Measurements from ENCODE around the gene PKIB.
"Not testable (repeated sequence)": the region's sequence is repeated elsewhere in the genome, so short reads cannot be mapped to it uniquely, and the experiment has no call there.

Gene PKIB

DNA sequence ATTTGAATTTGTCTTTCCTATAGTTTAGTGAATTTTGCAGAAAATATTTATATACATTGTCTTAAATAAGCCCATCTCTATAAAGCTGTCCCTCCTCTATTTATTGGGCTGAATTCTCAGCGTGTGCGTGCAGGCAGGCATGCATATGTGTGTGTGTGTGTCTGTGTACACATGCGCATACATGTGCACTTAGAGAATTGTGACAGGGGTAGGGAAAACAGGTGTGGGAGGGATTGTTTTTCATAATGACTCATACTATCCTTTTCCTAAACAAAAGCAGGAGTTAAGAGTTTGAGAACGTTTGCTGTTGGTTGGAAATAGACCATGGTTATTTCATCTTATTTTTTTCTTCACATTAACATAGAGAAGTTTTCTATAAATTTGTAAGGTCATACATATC, 126.0 kb downstream of the PKIB start:
- in situ Hi-C loops (cut with HindIII; ENCODE audit: low sequenced_read_pairs), result no loop called here

DNA sequence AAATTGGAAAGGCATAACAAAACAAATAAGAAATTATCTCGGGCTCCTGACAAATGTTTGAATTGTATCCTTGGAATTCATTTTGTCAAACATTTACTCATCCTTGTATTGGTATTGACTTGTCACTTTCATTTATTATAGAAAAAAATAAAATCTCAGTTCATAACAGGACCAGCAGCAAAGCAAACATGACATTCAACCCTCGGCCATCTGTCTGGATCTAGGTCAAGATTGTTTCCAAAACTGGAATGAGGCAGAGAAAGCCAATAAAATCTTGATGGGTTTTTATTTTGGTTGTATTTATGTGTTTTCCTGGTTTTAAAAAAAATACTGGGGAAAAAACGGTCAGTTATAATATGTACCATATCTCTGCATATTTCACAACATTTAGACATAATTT, 126.4 kb downstream of the PKIB start:
- in situ Hi-C loops (cut with HindIII; ENCODE audit: low sequenced_read_pairs), result no loop called here

DNA sequence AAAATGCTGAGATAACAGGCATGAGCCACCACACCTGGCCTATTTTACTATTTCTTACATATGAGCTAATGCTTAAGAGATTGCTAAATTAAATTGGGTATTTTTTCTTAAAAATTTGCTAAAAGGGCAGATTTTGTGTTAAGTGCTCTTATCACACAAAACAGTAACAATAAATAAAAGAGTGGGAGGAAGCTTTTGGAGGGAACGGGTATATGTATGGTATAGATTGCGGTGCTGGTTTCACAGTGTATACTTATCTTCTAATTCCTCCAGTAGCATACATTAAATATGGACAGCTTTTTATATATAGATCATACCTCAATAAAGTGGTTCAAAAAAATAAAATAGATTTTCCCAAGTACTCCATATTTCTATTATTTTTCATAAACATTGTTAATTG, 129.9 kb downstream of the PKIB start:
- in situ Hi-C loops (cut with HindIII; ENCODE audit: low sequenced_read_pairs), result no loop called here

DNA sequence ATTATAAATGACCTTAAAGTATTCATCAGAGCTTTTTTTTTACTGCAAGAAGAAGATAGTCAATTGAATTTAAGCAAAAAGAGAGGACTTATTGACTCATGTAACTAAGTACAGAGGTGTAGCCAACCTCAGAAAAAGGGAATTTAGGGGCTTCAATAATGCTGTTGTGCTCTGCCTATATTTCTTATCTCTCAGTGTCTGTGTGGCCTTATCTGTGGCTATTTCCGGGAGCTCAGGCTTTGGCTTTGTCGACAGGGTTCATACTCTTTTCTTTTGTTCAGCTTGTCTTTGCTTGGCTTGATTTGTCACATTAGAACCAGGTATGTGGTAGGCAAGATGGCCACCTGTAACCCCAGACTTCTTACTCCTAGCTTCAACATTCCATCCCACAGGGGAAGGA, 130.7 kb downstream of the PKIB start:
- in situ Hi-C loops (cut with HindIII; ENCODE audit: low sequenced_read_pairs), result no loop called here

DNA sequence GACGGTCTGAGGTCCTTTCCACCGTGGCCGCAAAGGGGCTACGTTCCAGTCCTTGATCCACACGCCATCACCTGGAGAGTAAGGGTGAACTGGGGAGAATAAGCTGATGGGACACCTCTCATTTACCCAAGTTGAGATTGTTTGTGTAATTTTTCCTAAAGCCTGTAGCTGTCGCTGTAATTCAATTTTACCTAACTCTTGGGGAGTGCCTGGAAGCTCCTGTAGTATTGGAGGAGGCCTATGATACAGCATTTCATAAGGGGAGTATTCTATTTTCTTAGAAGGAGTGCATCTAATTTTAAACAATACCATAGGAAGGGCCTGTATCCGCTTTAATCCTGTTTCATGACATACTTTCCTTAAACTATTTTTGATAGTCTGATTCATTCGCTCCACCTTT, 134.0 kb downstream of the PKIB start:
- in situ Hi-C loops (cut with HindIII; ENCODE audit: low sequenced_read_pairs), result not testable (repeated sequence)

DNA sequence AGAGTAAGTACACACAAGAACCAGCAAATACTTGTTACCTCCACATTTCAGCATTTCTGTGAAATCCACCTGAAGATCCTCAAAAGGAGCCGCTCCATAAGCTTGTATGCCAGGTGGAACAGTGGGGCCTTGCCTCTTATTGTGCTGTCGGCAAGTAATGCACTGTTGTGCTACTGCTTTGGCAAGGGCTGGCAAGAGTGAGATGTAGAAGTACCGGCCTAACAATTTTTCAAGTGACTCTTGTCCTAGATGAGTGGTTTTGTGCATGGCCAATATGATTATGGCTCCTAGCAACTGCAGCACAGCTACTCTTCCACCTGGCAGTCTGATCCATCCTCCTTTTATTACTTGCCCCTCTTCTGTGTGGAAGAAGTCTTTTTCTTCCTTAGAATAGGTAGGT, 134.7 kb downstream of the PKIB start:
- in situ Hi-C loops (cut with HindIII; ENCODE audit: low sequenced_read_pairs), result not testable (repeated sequence)

DNA sequence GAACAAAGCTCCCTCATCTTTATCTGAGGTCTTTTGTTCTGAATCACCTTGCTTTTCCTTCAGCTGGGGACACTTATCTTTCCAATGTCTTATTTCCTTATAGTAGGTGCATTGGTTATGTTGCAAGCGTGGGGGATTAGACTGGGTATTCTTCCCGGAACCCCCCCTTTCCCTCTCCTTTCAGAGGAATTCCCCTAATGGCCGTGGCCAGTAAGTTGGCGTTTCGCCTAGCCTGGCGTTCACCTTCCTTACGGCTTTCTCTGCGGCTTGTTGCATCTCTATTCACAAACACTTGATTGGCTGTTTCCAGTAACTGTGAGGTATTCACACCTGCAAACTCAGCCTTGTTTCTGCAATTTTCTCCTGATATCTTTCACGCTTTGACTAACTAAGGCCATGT, 136.5 kb downstream of the PKIB start:
- in situ Hi-C loops (cut with HindIII; ENCODE audit: low sequenced_read_pairs), result no loop called here

DNA sequence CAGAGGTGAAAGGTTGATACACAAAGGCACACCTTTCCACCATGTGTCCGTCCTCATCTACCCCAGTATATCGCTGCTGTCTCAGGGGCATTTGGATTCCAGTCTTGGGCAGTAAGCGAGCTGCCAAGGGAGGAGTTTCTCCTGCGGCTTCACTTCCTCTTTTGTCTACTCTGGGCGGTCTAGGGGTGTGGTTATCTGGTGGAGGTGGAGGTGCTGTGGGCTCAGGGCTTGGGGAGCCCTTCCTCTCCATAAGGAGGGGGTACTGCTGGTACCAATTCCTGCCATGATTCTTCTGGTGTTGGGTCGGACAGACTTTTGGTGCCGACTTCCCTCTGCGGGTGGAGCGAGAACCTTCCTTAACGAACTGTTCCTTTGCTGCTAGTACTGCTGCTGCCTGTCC, 137.4 kb downstream of the PKIB start:
- in situ Hi-C loops (cut with HindIII; ENCODE audit: low sequenced_read_pairs), result no loop called here

DNA sequence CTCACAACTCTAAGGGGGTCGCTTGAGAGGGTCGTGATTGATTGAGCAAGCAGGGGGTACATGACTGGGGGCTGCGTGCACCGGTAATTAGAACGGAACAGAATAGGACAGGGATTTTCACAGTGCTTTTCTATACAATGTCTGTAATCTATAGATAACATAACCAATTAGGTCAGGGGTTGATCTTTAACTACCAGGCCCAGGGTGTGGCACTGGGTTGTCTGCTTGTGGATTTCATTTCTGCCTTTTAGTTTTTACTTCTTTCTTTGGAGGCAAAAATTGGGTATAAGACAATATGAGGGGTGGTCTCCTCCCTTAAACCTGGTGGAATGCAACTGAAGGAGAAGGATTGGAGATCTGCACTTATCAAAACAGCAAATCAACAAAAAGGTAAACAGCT, 138.7 kb downstream of the PKIB start:
- in situ Hi-C loops (cut with HindIII; ENCODE audit: low sequenced_read_pairs), result not testable (repeated sequence)

DNA sequence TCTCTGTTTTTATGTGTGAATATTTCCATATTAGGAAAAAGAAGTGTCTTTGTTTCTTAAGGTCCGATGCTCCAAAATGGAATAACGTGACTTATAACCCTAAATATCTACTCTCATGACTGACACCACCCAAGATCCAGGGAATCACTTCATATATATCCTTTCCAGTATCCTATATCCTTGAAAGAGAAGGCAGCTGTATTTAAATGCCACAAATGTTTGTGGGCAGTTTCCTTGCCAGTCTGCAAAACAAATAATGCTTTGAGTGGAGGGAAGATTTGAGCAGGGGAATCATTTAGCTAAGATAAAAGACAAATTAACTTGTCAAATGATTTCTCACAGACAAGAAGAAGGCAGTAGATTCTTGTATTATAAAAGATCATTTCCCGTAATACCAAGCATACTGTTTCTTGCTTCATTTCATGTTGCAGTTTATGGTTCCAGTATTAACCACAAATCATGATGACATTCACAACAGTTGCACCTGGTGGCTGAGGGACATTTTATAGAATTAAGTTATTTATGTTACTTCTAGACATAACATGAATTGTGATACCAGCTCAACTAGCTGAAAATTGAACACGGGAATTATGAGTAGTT, 139.3 kb downstream of the PKIB start:
- in situ Hi-C loops (cut with HindIII; ENCODE audit: low sequenced_read_pairs), result no loop called here

DNA sequence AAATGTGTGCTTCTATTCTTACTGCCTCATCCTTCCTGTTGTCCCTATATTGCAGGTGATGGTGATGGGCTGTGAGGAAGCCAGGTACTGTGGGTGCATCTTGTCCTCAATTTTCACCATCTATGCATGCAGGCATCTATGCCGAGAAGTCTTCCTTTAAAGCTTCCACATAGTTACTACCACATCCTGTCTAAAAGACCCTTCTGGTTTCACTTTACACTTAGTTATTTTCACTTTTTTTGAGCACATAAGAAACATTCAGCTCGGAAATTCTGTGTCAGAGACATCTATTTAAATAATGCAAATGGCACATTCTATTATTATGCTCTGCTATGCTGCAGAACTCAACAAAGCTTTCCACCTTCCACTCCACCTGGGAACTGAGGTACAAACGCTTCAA, 141.1 kb downstream of the PKIB start:
- in situ Hi-C loops (cut with HindIII; ENCODE audit: low sequenced_read_pairs), result no loop called here

DNA sequence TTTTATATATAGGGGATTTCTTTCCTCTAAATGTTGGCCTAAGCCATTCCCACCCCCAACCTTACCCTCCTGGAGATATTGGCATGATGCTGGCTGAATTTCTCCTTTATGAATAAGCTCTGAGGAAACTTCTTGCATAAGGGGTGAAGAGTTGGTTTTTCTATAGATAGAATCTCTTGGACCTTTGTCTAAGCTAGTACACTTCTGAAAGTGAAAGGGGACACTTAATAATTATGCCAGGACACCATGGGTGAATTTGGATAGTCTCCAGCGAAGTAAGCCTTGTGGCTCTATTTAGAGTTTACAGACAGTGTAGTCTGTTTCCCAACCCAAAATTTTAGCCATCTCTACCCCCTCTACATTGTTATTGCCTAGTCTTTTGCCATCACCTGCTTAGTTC, 142.3 kb downstream of the PKIB start:
- in situ Hi-C loops (cut with HindIII; ENCODE audit: low sequenced_read_pairs), result no loop called here

DNA sequence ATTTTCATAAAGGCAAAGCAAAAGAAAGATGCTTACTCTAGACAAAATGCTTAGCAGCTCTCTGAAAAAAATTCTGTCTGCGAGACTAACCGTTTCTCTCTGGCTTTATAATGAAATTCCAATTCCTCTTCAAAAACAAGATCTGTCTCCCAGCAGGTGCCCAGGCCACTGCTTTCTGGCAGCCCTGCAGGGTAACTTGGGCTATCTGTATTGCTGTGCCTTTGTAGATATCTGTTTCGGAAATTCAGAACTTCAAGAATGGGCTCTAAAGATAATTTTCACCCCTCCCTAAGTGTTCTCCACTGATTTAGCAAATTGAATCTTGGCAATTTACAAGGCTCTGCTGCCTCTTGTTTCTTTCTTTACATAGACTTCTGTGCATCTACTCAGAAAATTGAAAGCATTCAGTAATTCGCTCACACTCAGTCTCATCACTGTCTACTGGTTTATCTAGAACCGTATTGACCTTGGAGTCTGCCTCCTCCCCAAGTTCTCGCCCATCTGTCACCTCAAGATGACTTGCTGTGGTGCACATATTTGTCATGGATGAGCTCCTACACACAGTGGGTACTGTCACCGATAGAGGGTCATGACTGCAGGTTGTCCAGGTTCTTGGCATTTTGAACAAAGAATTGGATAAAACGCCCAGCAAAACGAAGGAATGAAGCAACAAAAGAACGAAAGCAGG, 142.9 kb downstream of the PKIB start:
- in situ Hi-C loops (cut with HindIII; ENCODE audit: low sequenced_read_pairs), result no loop called here

DNA sequence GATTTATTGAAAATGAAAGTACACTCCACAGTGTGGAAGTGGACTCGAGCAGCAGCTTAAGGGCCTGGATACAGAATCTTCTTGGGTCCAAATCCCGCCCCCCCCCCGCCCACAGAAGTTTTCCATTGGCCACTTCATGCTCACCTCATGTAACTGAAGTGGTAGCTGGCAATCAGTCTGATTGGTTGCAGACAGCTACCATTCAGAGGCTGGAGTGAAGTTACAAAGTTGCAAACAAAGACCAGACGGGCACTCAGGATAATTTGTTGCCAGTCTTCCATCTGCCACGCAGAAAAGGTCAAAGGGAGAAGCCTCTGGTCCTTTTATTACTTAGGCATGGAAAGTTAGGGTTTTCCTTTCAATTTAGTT, 143.5 kb downstream of the PKIB start:
- in situ Hi-C loops (cut with HindIII; ENCODE audit: low sequenced_read_pairs), result no loop called here

DNA sequence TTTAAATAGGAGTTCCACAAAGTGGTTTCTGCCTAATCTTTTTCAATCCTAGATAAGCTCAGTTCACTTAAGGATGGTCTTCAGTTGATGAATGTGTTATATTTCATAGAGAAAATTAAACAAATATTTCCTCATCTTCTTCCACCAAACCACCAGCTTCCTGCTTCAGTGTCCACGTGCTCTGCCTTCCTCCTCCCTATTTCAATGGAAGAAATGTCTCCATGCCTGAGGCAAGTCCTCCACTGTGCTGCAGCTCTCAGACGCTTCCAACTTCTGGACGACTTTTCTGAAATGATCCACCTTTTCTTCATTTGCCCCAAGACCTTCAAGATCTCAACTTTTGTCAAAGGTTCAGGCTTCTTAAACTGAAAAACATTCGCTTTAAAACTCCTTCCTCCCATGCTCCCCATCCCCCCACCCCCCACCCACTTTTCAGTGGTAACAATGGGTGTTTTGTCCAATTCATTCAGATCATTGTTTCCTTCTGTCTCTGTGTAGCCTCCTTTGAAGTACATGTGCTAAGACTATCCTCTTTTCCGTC, 144.1 kb downstream of the PKIB start:
- in situ Hi-C loops (cut with HindIII; ENCODE audit: low sequenced_read_pairs), result no loop called here

DNA sequence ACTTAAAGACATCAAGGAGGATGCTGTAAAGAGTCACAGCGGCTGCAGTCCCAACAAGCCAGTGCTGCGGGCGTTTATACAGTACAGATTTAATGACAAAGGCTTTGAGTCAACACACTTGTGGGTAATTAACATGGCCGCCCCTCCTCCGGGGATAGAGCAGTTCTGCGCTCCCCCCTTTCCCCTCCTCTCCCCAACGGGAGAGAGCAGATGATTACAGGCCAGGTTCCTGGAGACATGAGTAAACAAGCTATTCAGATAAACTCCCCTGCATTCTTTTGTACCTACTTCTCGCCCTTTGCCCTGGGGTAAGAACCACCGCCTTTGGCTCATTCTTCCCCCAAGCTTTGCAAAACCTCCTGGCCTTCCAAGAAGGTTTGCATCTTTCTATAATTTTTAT, 145.7 kb downstream of the PKIB start:
- in situ Hi-C loops (cut with HindIII; ENCODE audit: low sequenced_read_pairs), result no loop called here

DNA sequence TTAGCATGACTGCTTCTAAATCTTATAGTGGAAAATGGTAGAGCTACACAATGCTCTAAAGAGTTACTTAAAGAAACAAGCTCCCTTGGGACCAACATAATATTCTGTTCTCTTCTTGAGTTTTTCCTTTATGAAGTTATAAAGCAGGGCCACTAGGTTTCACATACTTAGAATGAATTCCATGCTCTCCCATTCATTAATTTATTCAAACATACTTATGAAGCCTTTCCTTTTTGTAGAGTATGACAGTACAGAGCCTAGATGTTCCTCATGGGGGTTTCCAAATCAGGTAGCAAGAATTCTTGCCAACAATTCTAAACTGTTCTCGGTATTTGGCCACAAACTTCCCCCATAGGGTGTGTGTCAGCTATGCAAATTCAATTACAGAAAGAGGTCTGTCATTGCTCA, 148.7 kb downstream of the PKIB start:
- in situ Hi-C loops (cut with HindIII; ENCODE audit: low sequenced_read_pairs), result no loop called here

DNA sequence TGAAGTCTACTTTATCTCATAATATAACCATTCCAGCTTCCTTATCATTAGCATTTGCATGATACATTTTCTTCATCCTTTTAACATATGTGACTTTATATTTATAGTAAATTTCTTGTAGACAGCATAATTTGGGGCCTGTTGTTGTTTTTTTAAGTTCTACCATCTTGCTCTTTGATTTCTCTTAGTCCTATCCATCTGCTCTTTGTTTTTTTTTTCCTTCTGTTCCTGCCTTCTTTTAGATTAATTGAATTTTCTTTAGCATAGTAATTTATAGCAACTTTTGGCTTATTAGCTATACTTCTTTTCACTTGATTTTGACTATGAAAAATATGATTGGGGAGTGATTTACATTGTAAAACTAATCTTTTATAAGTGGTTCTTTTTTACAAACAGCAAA, 150.1 kb downstream of the PKIB start:
- in situ Hi-C loops (cut with HindIII; ENCODE audit: low sequenced_read_pairs), result no loop called here

DNA sequence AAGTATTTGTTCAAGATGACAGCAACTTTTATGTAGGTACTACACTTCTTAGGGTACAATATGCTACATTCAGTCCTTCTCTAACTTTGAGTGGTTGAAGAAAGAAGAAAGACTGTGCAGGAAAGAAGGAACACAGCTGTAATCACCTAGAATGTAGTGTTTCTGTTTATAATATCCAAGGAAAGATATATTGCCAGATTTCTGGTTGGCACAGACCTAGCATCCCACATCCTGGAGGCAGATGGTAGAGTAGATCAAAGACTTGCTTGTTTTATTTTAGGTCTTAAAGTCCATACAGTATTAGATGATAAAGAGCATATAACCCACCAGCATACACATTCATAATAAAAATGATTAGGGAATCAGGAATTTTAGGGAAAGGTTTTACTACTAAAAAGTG, 156.1 kb downstream of the PKIB start:
- in situ Hi-C loops (cut with HindIII; ENCODE audit: low sequenced_read_pairs), result no loop called here

DNA sequence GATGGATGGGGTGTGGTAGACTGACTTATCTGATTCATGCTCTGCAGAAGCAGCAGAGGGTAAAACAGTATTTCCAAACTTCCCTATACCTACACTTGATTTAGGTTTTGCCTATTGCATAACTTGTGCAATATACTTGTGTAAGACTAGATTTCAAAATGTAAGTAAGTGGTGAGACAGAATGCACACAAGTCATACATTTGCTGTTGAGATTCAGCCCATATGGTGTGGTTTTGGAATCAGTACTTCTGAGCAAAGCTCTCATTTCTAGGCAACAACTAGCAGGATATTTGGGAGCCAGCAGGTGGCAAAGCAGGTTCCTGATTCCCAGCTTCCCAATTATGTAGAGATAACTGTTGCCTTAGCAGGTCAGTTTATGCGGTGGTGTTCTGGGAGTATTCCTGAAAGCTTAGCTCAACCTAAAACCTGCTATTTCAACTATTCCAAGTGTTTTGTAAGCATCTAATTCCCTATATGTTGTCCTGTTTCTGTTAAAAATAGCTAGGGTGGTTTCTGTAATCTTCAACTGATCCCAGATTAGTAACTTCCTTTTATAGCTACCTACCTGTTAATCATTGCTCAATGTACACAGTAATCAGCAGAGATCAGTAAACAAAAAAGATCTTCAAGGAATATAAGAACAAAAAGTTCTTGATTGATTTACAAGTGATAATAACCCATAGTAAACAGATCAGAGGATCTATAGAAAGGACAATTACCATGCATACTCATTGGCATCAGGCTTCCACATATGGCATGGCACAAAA, 160.8 kb downstream of the PKIB start:
- in situ Hi-C loops (cut with HindIII; ENCODE audit: low sequenced_read_pairs), result no loop called here

DNA sequence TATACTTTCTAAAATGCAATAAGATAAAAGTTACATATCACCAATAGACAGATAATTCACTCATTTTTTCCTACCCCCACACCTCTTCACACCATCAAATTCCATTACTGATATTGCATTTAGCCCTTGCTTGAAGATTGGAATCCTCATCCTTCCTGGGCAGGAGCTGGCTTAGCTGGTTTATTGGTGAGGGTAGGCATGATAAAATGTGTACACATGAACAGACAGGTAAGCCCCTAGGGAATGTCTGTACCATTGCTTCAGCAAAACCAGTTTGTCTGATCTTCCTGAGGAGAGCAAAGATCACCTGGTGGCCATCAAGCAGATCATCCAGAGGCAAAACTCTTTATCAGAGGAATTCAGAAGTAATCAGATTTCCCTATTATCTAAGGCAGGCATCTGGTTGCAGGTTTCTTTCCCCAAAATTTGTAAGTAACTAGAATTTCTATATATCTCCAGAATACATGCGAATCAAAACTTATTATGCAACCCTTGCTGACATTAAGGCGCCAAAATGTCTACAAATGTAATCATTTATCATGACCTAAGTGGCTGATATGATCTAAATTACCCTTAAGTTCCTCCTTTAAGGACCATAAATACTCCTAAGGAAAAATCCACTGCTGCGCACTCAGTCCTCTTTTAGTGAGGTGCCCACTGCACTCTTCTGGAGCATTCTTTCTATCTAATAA, 162.7 kb downstream of the PKIB start:
- in situ Hi-C loops (cut with HindIII; ENCODE audit: low sequenced_read_pairs), result no loop called here
